ENCODE data around the gene TMEM178A. TPM values are rescaled to one million over a fixed set of nuclear protein-coding genes. Genes with fewer than 3 reads are reported as not detected.

Gene TMEM178A
- total and polyA plus RNA-seq, 4 donors, result 1.4 to 4.8 (median 3.2) TPM

- Histone ChIP-seq H3K9ac (ENCODE audit: insufficient read depth in 1 of 2, low read length in 2 of 2) (no peak overlapping the region), H3K9me3 (ENCODE audit: control insufficient read depth in 4 of 4, insufficient read depth in 3 of 4, low read length in 3 of 4) (no peaks in the 10 kb centered on the region), H3K4me1 (ENCODE audit: control insufficient read depth in 5 of 5, insufficient read depth in 5 of 5, low read length in 5 of 5) (peaks cover 0 to 24% (median 4%) of the 10 kb centered on the region in 5 donors), H3K27me3 (ENCODE audit: control insufficient read depth in 3 of 3, insufficient read depth in 3 of 3, low read length in 2 of 3) (peaks cover 0 to 42% (median 37%) of the 10 kb centered on the region in 3 donors), H3K27ac (ENCODE audit: low read depth in 1 of 2, low read length in 1 of 2) (no peak overlapping the region), H3K36me3 (ENCODE audit: control insufficient read depth in 4 of 4, insufficient read depth in 4 of 4, low read length in 4 of 4) (no peaks in the 10 kb centered on the region), H3K4me3 (no peak overlapping the region)
- WGBS, 2 donors, result 35 to 52% methylated on average over 7 of the region's 7 CpGs
- no peak for TF ChIP-seq CTCF (IDR thresholded peaks at IDR 0.05; ENCODE audit: control extremely low read depth, extremely low read depth)
- DNase-seq (peak in 1 of 3 donors; percentile 22), ATAC-seq (ENCODE audit: insufficient read depth, low FRiP score) (no peak)
Observed at GRCh38 chr2:39667104-39667885, 1.6 kb downstream of the TMEM178A start.

- no peak for ATAC-seq (ENCODE audit: insufficient read depth, low FRiP score)
Observed at GRCh38 chr2:39667886-39668276, 2.2 kb downstream of the TMEM178A start.

GRCh38 chr2:39668576-39669080 lies 2.9 kb downstream of the TMEM178A start:
- DNase-seq (no peak), ATAC-seq (ENCODE audit: insufficient read depth, low FRiP score) (no peak)
- Histone ChIP-seq H3K4me1 (ENCODE audit: control insufficient read depth in 5 of 5, insufficient read depth in 5 of 5, low read length in 5 of 5) (peaks cover 0 to 24% (median 4%) of the 10 kb centered on the region in 5 donors), H3K4me3 (no peak overlapping the region), H3K9me3 (ENCODE audit: control insufficient read depth in 4 of 4, insufficient read depth in 3 of 4, low read length in 3 of 4) (no peaks in the 10 kb centered on the region), H3K9ac (ENCODE audit: insufficient read depth in 1 of 2, low read length in 2 of 2) (no peak overlapping the region), H3K27me3 (ENCODE audit: control insufficient read depth in 3 of 3, insufficient read depth in 3 of 3, low read length in 2 of 3) (peaks cover 0 to 42% (median 33%) of the 10 kb centered on the region in 3 donors), H3K27ac (ENCODE audit: low read depth in 1 of 2, low read length in 1 of 2) (no peak overlapping the region), H3K36me3 (ENCODE audit: control insufficient read depth in 4 of 4, insufficient read depth in 4 of 4, low read length in 4 of 4) (no peaks in the 10 kb centered on the region)
- TF ChIP-seq CTCF (IDR thresholded peaks at IDR 0.05; ENCODE audit: control extremely low read depth, extremely low read depth), result no peak
- 97 to 100% methylated on average over 1 of the region's 1 CpG for WGBS, 2 donors

More at GRCh38 chr2:39667886-39668276, 2.2 kb downstream of the TMEM178A start:
- Histone ChIP-seq H3K36me3 (ENCODE audit: control insufficient read depth in 4 of 4, insufficient read depth in 4 of 4, low read length in 4 of 4) (no peaks in the 10 kb centered on the region), H3K27me3 (ENCODE audit: control insufficient read depth in 3 of 3, insufficient read depth in 3 of 3, low read length in 2 of 3) (peaks cover 0 to 42% (median 37%) of the 10 kb centered on the region in 3 donors), H3K4me3 (no peak overlapping the region), H3K27ac (ENCODE audit: low read depth in 1 of 2, low read length in 1 of 2) (no peak overlapping the region), H3K4me1 (ENCODE audit: control insufficient read depth in 5 of 5, insufficient read depth in 5 of 5, low read length in 5 of 5) (peaks cover 0 to 24% (median 4%) of the 10 kb centered on the region in 5 donors), H3K9me3 (ENCODE audit: control insufficient read depth in 4 of 4, insufficient read depth in 3 of 4, low read length in 3 of 4) (no peaks in the 10 kb centered on the region), H3K9ac (ENCODE audit: insufficient read depth in 1 of 2, low read length in 2 of 2) (no peak overlapping the region)
- no peak for DNase-seq
- TF ChIP-seq CTCF (IDR thresholded peaks at IDR 0.05; ENCODE audit: control extremely low read depth, extremely low read depth), result no peak
